Heart left ventricle (tissue), 13 donors: ENCODE measurements around the gene ALPL.

Source experiments
- CTCF ChIP-seq, 12 donors: fragments of 200-600 bp; sonication (generic) in 4 of 12; IDR thresholded peaks; one replicate each; pipeline versions ENCODE4 v1.5.0 to v1.8.0; 2018 to 2022; ENCODE audit warnings: antibody characterized with exemption in 12 of 12, mild to moderate bottlenecking in 5 of 12
- POLR2A ChIP-seq, 2 donors: fragments of 450-650 bp; IDR thresholded peaks; one replicate each; pipeline ENCODE4 v1.6.1; 2017; ENCODE audit warnings: antibody characterized with exemption in 2 of 2, mild to moderate bottlenecking in 2 of 2, moderate library complexity in 2 of 2
- donor health status: ischemic (EF 13 %, LVEDD 7.1; RV severe dilation, severe dysfunction).
- donor health status: DM: no; HTN: yes; CAD: no.
- donor health status: DM: no; HTN: no; CAD: no.
- donor health status: ischemic (EF 25% LVEDD 6.9; RV normal size, moderate dysfunction).
- donor health status: ischemic (EF 25% LVEDD 5.7; RV mildly dilated, moderate dysfunction).
- donor health status: ischemic (EF 35%, LVEDD 5.7; RV mildly dilated, moderate dysfunction).
- donor health status: nonischemic (EF 11% LVEDD 7.7; RV severe dilation, severe dysfunction).
- donor health status: DM: yes; HTN: yes; CAD: no.
- donor health status: PGD.
- donor health status: ischemic (EF 29% LVEDD 5.4; RV normal size, mild dysfunction).
- donor health status: nonischemic (EF 23%, LVEDD 6.1; RV moderate dilation, normal function).

- TF ChIP-seq CTCF (IDR thresholded peaks at IDR 0.05), result no peak
- TF ChIP-seq POLR2A (IDR thresholded peaks at IDR 0.05), result no peak
Measured at GRCh38 chr1:21511579-21512522, 2.6 kb downstream of the ALPL start.
